HG03039 (cell line): ENCODE measurements around the gene CNTNAP1.
A peak's percentile ranks its signal among the peaks of the same experiment; 100 is the strongest.

ENCODE experiments used
- ATAC-seq: cut with Tn5 transposase; IDR thresholded peaks from one replicate; pipeline ENCODE4 v1.9.1; 2021; ENCODE audit warnings: mild to moderate bottlenecking, moderate library complexity; ENCODE audit not compliant: unreplicated experiment

Gene CNTNAP1

DNA sequence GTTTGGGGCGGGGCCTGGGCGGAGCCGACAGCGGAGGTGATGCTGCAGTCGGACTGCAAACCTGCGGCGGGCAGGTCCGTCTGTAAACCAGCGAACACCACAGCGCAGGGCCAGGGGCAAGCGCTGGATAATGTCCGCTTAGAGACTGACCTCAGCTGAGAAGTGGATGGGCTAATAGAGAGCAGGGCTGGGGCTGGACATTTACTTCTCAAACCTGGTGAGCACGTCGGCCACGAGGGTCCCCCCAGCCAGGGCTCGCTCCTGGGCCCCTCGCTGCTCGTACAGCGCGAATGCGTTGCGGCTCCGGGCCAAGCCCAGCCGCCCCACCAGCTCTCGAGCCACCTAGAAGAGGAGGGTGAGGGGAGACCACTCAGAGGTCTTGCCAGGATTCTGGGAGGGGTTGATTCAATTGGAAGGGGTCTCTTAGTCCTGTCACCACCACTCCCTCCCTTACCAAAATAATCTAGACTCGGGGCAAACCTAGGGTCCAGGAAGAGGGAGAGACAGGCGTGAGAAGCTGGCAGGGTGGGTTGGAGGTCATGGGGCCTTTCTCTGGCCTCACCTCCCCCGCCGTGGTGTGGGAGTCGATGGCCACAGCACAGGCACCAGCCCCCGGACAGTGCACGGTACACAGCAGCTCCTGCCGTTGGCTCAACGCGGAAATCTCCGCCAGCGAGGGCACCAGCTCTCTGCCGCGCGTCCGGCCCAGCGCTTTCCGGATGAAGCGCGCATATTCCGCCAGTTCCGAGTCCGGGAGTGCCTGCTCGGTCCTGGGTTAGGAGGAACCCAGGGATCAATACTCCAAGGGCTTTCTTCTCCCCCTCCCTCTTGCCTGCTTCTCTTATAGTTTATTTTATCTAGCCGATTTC lies 11.3 kb upstream of the CNTNAP1 start:
- no peak for ATAC-seq

GRCh38 chr17:42672038-42672437 lies 10.3 kb upstream of the CNTNAP1 start:
- ATAC-seq: no peak

GRCh38 chr17:42673266-42673884 lies 9.0 kb upstream of the CNTNAP1 start:
- no peak for ATAC-seq

GRCh38 chr17:42673885-42674754 lies 8.2 kb upstream of the CNTNAP1 start:
- ATAC-seq: no peak

DNA sequence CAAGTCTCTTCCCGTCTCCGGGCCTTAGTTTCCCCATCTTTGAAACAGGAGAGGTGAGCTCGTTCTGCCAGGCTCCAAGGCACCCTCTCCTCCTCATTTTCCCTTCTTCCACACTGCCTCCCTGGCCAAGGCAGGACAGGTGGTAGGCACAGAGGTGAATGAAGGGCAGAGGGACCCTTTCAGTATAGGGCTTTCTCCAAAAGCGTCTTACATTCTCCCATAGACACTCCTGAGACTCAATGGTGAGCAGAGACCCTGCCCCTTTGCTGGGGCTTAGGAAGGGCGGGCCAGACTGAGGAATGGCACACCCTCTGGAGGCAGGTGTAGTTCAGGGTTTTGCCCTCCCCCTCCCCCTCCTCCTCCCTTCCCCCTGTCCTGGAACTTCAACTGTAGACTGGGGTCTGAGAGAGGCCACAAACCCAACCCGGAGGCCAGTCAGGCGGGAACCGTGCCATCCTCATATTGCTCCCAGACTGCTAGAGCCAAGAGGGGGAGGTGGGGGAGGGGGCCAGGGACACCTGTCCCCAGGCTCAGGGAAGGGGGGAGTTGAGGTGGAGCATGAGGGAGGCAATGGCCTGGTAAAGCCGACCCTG lies 7.5 kb upstream of the CNTNAP1 start:
- no peak for ATAC-seq

- no peak for ATAC-seq
Measured at GRCh38 chr17:42675348-42675964, 6.9 kb upstream of the CNTNAP1 start.

GRCh38 chr17:42675965-42676423 lies 6.3 kb upstream of the CNTNAP1 start:
- no peak for ATAC-seq

- no peak for ATAC-seq
Measured at GRCh38 chr17:42676424-42677011, 5.8 kb upstream of the CNTNAP1 start, which contains the start of gene PLEKHH3. TSS of gene PLEKHH3 (minus strand) at chr17:42676994. CDS start at chr17:42676563, 431 bp downstream.

DNA sequence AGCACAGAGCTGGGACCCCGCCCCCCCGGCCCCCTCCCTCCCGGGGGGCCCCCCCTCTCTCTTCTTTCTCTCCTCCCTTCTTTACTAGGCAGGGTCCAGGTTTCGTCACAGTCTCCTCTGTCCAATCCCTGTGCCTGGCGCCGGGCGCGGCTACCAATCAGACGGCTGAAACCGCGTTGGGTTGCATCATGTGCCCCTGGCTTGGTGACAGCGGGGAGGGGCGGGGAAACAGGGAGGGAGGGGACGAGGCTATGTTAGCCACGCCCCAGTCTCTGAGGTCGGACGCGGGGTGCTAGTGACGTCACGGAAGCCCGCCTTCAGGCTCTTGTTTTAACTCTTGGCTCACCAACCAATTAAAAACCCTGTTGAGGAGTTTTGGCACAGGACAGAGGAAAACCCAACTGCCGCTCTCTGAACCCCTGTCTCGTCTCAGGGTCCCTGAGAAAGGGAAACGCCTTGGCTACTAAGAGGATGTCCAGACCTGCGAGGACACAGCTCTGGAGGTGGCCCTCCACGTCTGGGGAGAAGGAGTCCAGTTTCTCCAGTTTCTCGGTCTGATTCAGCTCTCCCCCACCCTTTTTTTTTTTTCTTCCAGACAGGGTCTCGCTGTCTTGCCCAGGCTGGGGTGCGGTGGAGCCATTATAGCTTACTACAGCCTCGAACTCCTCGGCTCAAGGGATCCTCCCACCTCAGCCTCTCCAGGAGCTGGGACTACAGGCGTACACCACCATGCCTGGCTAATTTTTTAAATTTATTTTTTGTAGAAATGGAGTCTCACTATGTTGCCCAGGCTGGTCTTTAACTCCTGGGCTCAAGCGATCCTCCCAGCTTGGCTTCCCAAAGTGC lies 5.1 kb upstream of the CNTNAP1 start:
- peak; percentile 57 for ATAC-seq

GRCh38 chr17:42677921-42678781 lies 4.2 kb upstream of the CNTNAP1 start:
- ATAC-seq: peak; percentile 19

- ATAC-seq: no peak
Measured at GRCh38 chr17:42678951-42679491, 3.3 kb upstream of the CNTNAP1 start.

DNA sequence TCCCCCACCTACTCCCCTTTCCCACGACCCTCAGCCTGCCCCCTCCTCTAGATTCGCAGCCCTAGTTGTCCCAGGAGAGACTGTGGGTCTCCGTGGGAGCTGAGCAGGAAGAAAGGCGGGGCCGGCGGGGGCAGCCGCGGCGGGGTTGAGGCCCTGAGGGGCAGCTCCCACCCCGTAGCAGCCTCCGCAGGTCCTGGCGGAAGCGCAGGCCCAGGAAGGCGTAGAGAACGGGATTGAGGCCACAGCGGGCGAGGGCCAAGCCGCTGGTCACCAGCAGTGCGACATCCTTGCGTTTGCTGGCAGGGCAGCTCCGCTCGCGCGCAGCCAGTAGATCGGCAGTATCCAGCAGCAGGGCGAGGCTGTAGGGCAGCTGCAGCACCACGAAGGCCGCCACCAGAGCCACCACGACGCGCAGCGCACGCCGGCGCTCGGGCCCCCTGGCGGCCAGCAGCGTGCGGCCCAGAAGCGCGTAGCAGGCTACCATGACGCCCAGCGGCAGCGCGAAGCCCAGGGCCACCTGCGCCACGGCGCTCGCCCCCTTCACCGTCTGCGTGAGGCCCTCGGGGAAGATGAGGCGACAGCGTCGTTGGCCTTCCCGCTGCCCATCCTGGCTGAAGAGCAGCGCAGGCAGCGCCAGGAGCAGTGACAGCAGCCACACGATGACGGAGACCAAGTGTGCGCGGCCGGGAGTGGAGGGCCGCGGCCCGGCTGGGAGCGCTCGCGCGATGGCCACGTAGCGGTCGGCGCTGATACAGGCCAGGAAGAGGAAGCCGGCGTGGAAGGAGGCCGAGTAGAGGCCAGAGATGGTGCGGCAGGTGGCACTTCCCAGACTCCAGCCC lies 2.6 kb upstream of the CNTNAP1 start:
- ATAC-seq: no peak

DNA sequence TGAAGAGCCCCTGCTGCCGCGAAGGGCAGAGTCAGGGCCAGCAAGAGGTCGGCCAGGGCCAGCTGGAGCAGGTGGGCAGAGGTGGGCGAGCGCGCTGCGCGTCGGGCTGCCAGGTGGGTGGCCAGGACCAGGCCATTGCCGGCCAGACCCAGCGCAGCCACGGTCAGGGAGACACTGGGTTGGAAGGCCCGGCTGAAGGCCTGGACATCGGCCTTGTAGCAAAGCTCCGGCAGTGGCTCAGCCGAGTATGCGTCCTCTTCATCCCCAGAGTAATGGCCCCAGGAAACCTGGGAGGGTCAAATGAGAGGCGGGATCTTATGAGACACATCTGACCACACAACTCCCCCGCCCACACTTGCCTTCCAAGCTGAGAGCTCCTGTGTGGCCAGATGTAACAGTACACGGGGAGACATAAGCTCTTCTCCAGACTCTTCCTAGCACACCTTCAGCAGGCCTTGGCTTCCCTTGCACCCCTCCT lies 2.0 kb upstream of the CNTNAP1 start:
- ATAC-seq: no peak

- ATAC-seq: no peak
Measured at GRCh38 chr17:42682722-42683403, 532 bp downstream of the CNTNAP1 start.

DNA sequence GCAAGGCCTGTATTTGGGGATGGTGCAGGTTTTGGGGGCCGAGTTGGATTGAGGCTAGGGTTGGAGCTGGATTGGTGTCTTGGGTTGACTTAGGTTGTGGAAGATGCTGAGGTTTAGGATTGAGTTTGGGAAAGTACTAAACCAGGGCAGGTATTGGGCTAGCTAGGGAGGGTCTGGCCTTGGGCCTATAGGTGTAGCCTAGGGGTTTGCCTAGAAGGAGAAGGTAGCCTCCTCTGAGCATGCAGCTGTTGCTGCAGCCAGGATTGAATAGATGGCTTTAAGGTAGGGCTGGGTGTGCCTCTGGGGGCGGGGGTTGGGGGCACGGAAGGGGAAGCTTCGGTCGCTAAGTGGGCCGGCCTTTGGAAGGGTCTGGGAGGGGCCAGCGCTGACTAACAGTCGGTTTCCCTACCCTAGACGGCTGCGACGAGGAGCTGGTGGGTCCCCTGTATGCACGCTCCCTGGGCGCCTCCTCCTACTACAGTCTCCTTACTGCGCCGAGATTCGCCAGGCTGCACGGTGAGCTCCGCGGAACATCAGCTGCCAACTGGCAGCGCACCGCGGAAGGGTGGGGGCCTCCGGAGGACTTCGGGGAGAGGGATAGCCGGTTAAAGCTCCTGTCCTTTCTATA lies 1.2 kb downstream of the CNTNAP1 start:
- no peak for ATAC-seq
